HEK293T (cell line): ENCODE data around the gene TMEM145.

Experiments
- CTCF ChIA-PET: fragments of 350-600 bp; formaldehyde crosslinking; extraction: SDS; loops from one replicate; lab custom pipeline; 2021; ENCODE audit warnings: antibody characterized with exemption, inconsistent platforms; lab: Yijun Ruan, JAX
- POLR2A ChIA-PET: fragments of 350-600 bp; formaldehyde crosslinking; extraction: SDS; loops from one replicate; lab custom pipeline; 2020; ENCODE audit warnings: antibody characterized with exemption, inconsistent platforms; lab: Yijun Ruan, JAX
- DNase-seq: peaks from one replicate; pipeline ENCODE4 v3.0.0; 2012; ENCODE audit warnings: mixed read lengths; ENCODE audit errors: extremely low spot score
- ARNT ChIP-seq: fragments of 450-650 bp; IDR thresholded peaks from 2 replicates; pipeline ENCODE4 v1.6.1; 2017; ENCODE audit warnings: mild to moderate bottlenecking
- BHLHE40 ChIP-seq: fragments of 450-650 bp; IDR thresholded peaks from 2 replicates; pipeline ENCODE4 v1.6.1; 2016; ENCODE audit warnings: mild to moderate bottlenecking, moderate library complexity, borderline replicate concordance
- CTBP1 ChIP-seq: fragments of 450-650 bp; IDR thresholded peaks from 2 replicates; pipeline ENCODE4 v1.6.1; 2016; ENCODE audit warnings: borderline replicate concordance
- ELF4 ChIP-seq: fragments of 450-650 bp; IDR thresholded peaks from 2 replicates; pipeline ENCODE4 v1.6.1; 2017; ENCODE audit warnings: antibody characterized with exemption
- FOXA1 ChIP-seq: fragments of 450-650 bp; IDR thresholded peaks from 2 replicates; pipeline ENCODE4 v1.6.1; 2016; ENCODE audit warnings: mild to moderate bottlenecking
- FOXK2 ChIP-seq: fragments of 450-650 bp; IDR thresholded peaks from 2 replicates; pipeline ENCODE4 v1.6.1; 2016; ENCODE audit warnings: mild to moderate bottlenecking
- FOXM1 ChIP-seq: fragments of 450-650 bp; IDR thresholded peaks from 2 replicates; pipeline ENCODE4 v1.6.1; 2017; ENCODE audit warnings: mild to moderate bottlenecking, borderline replicate concordance
- HDGF ChIP-seq: fragments of 450-650 bp; IDR thresholded peaks from 2 replicates; pipeline ENCODE4 v1.6.1; 2017; ENCODE audit warnings: antibody characterized with exemption, borderline replicate concordance
- L3MBTL2 ChIP-seq: fragments of 450-650 bp; conservative IDR thresholded peaks from 2 replicates; pipeline ENCODE4 v1.6.1; 2016; ENCODE audit warnings: mild to moderate bottlenecking
- LEF1 ChIP-seq: fragments of 450-650 bp; IDR thresholded peaks from 2 replicates; pipeline ENCODE4 v1.6.1; 2017; ENCODE audit warnings: mild to moderate bottlenecking, borderline replicate concordance
- NFRKB ChIP-seq: fragments of 450-650 bp; IDR thresholded peaks from 2 replicates; pipeline ENCODE4 v1.6.1; 2016; ENCODE audit warnings: mild to moderate bottlenecking, moderate library complexity
- PKNOX1 ChIP-seq: fragments of 450-650 bp; IDR thresholded peaks from 2 replicates; pipeline ENCODE4 v1.6.1; 2016
- SP1 ChIP-seq: fragments of 450-650 bp; IDR thresholded peaks from 2 replicates; pipeline ENCODE4 v1.6.1; 2017
- SUZ12 ChIP-seq: fragments of 450-650 bp; IDR thresholded peaks from 2 replicates; pipeline ENCODE4 v1.6.1; 2016; ENCODE audit warnings: mild to moderate bottlenecking
- TARDBP ChIP-seq: fragments of 450-650 bp; IDR thresholded peaks from 2 replicates; pipeline ENCODE4 v1.6.1; 2016
- ZNF384 ChIP-seq: fragments of 450-650 bp; IDR thresholded peaks from 2 replicates; pipeline ENCODE4 v1.6.1; 2016

TMEM145 gene

GRCh38 chr19:42274065-42274682 is 38.9 kb upstream of the TMEM145 start:
- TF ChIP-seq FOXM1: no peak
- DNase-seq: no peak
- ChIA-PET CTCF (interaction anchor here (1.2 kb wide), 1 partner anchor 28 kb away, joined by 5 read pairs; no protein-coding TSS in a partner anchor), POLR2A (interaction anchor here (1.0 kb wide), 1 partner anchor 31 kb away, joined by 4 read pairs; the partner anchor contains the start of gene GSK3A)

GRCh38 chr19:42275103-42275502 is 38.0 kb upstream of the TMEM145 start:
- DNase-seq: no peak
- TF ChIP-seq ARNT (no peak), BHLHE40 (no peak), FOXA1 (no peak), FOXM1 (no peak), L3MBTL2 (no peak), FOXK2 (no peak), CTBP1 (no peak), SP1 (no peak), NFRKB (no peak), LEF1 (no peak), TARDBP (no peak), ELF4 (no peak), PKNOX1 (no peak)
- POLR2A ChIA-PET: interaction anchor here (1.0 kb wide), 1 partner anchor 32 kb away, joined by 4 read pairs; the partner anchor contains the start of gene GSK3A
- CTCF ChIA-PET: interaction anchor here (1.2 kb wide), 1 partner anchor 29 kb away, joined by 5 read pairs; no protein-coding TSS in a partner anchor

DNA sequence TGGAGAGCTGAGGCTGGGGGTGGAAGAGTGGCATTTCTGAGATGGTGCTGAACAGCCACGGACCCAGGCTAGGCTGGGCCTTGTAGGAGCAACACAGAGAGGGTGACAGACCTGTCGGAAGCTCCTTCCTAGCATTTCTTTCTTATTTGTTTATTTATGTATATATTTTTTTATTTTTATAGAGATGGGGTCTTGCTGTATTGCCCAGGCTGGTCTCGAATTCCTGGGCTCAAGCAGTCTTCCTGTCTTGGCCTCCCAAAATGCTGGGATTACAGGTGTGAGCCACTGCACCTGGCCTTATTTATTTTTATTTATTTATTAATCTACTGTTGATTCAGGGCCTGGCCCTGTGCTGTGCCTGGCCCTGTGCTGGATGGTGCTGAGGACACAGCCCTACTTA is 37.6 kb upstream of the TMEM145 start:
- POLR2A ChIA-PET: interaction anchor here (1.0 kb wide), 1 partner anchor 33 kb away, joined by 4 read pairs; the partner anchor contains the start of gene GSK3A
- no peak for DNase-seq
- CTCF ChIA-PET: interaction anchor here (1.2 kb wide), 1 partner anchor 29 kb away, joined by 5 read pairs; no protein-coding TSS in a partner anchor
- no peak for TF ChIP-seq ZNF384

GRCh38 chr19:42276284-42276683 is 36.8 kb upstream of the TMEM145 start:
- CTCF ChIA-PET: no interaction called here
- no peak for DNase-seq

DNA sequence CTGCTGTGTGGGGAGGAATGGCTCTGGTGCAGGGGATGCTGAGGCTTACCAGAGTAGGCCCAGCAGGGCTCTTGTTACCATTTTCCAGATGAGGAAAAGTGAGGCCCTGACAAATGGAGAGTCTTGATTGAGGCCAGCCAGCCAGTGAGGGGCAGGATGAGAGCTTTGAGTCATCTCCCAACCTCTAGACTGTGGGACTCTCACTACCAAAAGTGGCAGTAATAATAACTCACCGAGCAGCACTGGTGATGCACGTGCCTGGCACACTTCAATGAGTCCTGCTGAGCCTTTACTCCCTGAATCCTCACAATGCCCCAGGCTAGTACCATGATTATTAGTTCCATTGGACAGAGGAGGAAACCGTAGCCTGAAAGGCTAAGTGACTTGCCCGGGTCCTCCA is 36.3 kb upstream of the TMEM145 start:
- DNase-seq: no peak
- POLR2A ChIA-PET: interaction anchor here (1.1 kb wide), 1 partner anchor 25 kb away, joined by 3 read pairs; no protein-coding TSS in a partner anchor
- CTCF ChIA-PET: no interaction called here
- TF ChIP-seq BHLHE40 (no peak), L3MBTL2 (no peak), HDGF (no peak), FOXA1 (no peak), ARNT (no peak), FOXM1 (no peak), CTBP1 (no peak), TARDBP (no peak), SUZ12 (no peak), NFRKB (no peak), ELF4 (no peak), SP1 (no peak), ZNF384 (no peak), LEF1 (no peak), FOXK2 (no peak), PKNOX1 (no peak)

More at GRCh38 chr19:42276284-42276683, 36.8 kb upstream of the TMEM145 start:
- no peak for TF ChIP-seq L3MBTL2
- TF ChIP-seq NFRKB: no peak
- TF ChIP-seq ELF4: no peak
- TF ChIP-seq SUZ12: no peak
- TF ChIP-seq PKNOX1: no peak
- no peak for TF ChIP-seq SP1
- TF ChIP-seq HDGF: no peak
- no peak for TF ChIP-seq FOXM1
- TF ChIP-seq CTBP1: no peak
- TF ChIP-seq FOXA1: no peak
- TF ChIP-seq FOXK2: no peak
- POLR2A ChIA-PET: no interaction called here

DNA sequence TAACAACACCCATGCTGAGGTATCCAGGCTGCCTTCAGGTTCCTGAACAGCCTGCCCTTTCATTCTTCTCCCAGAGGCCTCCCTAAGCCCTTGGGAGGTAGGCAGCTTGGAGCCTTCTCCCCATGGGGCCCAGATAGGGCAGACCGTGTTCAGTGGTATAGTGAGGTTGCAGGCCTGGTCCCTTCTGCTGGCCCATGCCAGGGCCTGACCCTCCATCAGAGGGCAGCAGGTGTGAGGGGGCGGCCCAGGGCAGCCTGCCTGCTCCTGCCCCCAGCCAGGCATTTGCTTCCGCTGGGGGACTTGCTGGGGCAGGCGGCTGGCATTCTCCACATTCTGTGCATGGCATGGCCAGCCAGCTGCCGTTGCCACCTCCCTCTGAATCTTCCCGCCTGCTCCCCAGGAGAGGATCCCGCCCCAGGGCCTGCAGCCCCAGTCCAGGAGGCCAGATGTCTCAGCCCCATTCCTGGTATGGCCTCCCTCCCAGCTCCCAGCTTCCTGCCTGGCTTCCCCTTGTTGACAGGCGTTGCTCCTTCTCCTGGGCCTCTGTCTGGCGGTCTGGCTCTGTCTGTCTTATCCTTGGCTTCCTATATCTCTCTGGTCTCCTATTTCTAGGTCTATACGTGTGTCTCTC is 35.2 kb upstream of the TMEM145 start:
- no peak for TF ChIP-seq LEF1
- TF ChIP-seq SP1: no peak
- no peak for TF ChIP-seq ELF4
- no peak for TF ChIP-seq FOXK2
- no peak for TF ChIP-seq TARDBP
- TF ChIP-seq CTBP1: no peak
- no peak for TF ChIP-seq SUZ12
- no peak for TF ChIP-seq ZNF384
- no peak for TF ChIP-seq ARNT
- no peak for TF ChIP-seq PKNOX1
- no peak for TF ChIP-seq BHLHE40
- no peak for TF ChIP-seq NFRKB
- TF ChIP-seq FOXA1: no peak
- no peak for TF ChIP-seq HDGF
- no peak for TF ChIP-seq FOXM1
- no peak for TF ChIP-seq L3MBTL2
- POLR2A ChIA-PET: interaction anchor here (1.1 to 6.3 kb wide), 3 partner anchors 27 to 39 kb away, joined by 3 to 140 read pairs (median 6); partner anchors contain the start of gene GSK3A
- DNase-seq: no peak
- CTCF ChIA-PET: interaction anchor here (2.9 kb wide), 1 partner anchor 32 kb away, joined by 53 read pairs; no protein-coding TSS in a partner anchor
